Neural cell (in vitro differentiated cells): ENCODE results near the gene CBLB. TPM values are rescaled to one million over a fixed set of nuclear protein-coding genes. Genes with fewer than 3 reads are reported as not detected.

Experiments used
- H2AFZ ChIP-seq: fragments of 200-600, 300-800 bp; sonication (generic), shearing (Covaris generic); 2 replicates; pipeline ENCODE4 v1.6.0; 2014; ENCODE audit warnings: low read depth, mild to moderate bottlenecking, antibody characterized with exemption, low read length, moderate library complexity
- H3F3A ChIP-seq: fragments of 200-600 bp; shearing (Covaris generic); 2 replicates; pipeline ENCODE4 v1.6.1; 2016; ENCODE audit warnings: mild to moderate bottlenecking, moderate library complexity, mixed read lengths, antibody characterized with exemption, low read length; ENCODE audit not compliant: insufficient read depth, poor library complexity, severe bottlenecking
- H3K27ac ChIP-seq: fragments of 200-600, 300-800 bp; sonication (generic), shearing (Covaris generic); 2 replicates; pipeline ENCODE4 v1.5.1; 2014; ENCODE audit warnings: mild to moderate bottlenecking, low read length, moderate library complexity
- H3K27me3 ChIP-seq: fragments of 300-800, 200-600 bp; sonication (generic), shearing (Covaris generic); 2 replicates; pipeline ENCODE4 v1.6.0; 2014; ENCODE audit warnings: mild to moderate bottlenecking, low read depth, low read length, moderate library complexity; ENCODE audit not compliant: insufficient read depth
- H3K36me3 ChIP-seq: fragments of 300-800, 200-600 bp; sonication (generic), shearing (Covaris generic); 2 replicates; pipeline ENCODE4 v1.5.1; 2014; ENCODE audit warnings: mild to moderate bottlenecking, antibody characterized with exemption, low read length, moderate library complexity; ENCODE audit not compliant: insufficient read depth
- H3K4me2 ChIP-seq: fragments of 300-800, 200-600 bp; sonication (generic), shearing (Covaris generic); 2 replicates; pipeline ENCODE4 v1.6.0; 2014; ENCODE audit warnings: mild to moderate bottlenecking, low read length
- H3K4me3 ChIP-seq: fragments of 300-800, 200-600 bp; sonication (generic), shearing (Covaris generic); 2 replicates; pipeline ENCODE4 v1.5.1; 2014; ENCODE audit warnings: mild to moderate bottlenecking, low read length, moderate library complexity
- H3K79me2 ChIP-seq: fragments of 200-600 bp; shearing (Covaris generic); replicated peaks from 2 replicates; pipeline ENCODE4 v1.6.0; 2014; ENCODE audit warnings: mild to moderate bottlenecking, low read length, moderate library complexity; ENCODE audit not compliant: insufficient read depth
- H3K9ac ChIP-seq: fragments of 300-800, 200-600 bp; sonication (generic), shearing (Covaris generic); 2 replicates; pipeline ENCODE4 v1.6.1; 2016; ENCODE audit warnings: mild to moderate bottlenecking, low read length, mixed read lengths
- H3K9me2 ChIP-seq: fragments of 200-600 bp; shearing (Covaris generic); 2 replicates; pipeline ENCODE4 v1.6.1; 2016; ENCODE audit warnings: mild to moderate bottlenecking, low read length, mixed read lengths; ENCODE audit not compliant: insufficient read depth
- H3K9me3 ChIP-seq: fragments of 200-600, 300-800 bp; sonication (generic), shearing (Covaris generic); 2 replicates; pipeline ENCODE4 v1.6.1; 2016; ENCODE audit warnings: mild to moderate bottlenecking, mixed run types, low read length, moderate library complexity, mixed read lengths
- H4K20me1 ChIP-seq: fragments of 200-600 bp; shearing (Covaris generic); 2 replicates; pipeline ENCODE4 v1.6.1; 2016; ENCODE audit warnings: mild to moderate bottlenecking, mixed run types; ENCODE audit not compliant: insufficient read depth
- CTCF ChIP-seq: fragments of 450-650 bp; IDR thresholded peaks from 2 replicates; pipeline ENCODE4 v1.5.1; 2014; ENCODE audit warnings: antibody characterized with exemption, mild to moderate bottlenecking, moderate library complexity; ENCODE audit not compliant: poor library complexity, severe bottlenecking
- EP300 ChIP-seq: fragments of 450-650 bp; conservative IDR thresholded peaks from 2 replicates; pipeline ENCODE4 v1.6.1; 2014; ENCODE audit warnings: antibody characterized with exemption, mild to moderate bottlenecking, moderate library complexity; ENCODE audit not compliant: poor library complexity, severe bottlenecking
- EZH2 ChIP-seq: fragments of 200-600, 300-800 bp; shearing (Covaris generic), sonication (generic); IDR thresholded peaks from 2 replicates; pipeline ENCODE4 v1.6.1; 2014; ENCODE audit warnings: antibody characterized with exemption, low read length, borderline replicate concordance, mild to moderate bottlenecking; ENCODE audit not compliant: insufficient read depth, poor library complexity, severe bottlenecking
- MXI1 ChIP-seq: fragments of 450-650 bp; conservative IDR thresholded peaks from 2 replicates; pipeline ENCODE4 v1.6.1; 2014; ENCODE audit warnings: antibody characterized with exemption, mild to moderate bottlenecking; ENCODE audit not compliant: poor library complexity, severe bottlenecking
- POLR2AphosphoS5 ChIP-seq: IDR thresholded peaks from 2 replicates; pipeline ENCODE4 v1.6.1; 2012
- RAD21 ChIP-seq: fragments of 450-650 bp; conservative IDR thresholded peaks from 2 replicates; pipeline ENCODE4 v1.6.1; 2014; ENCODE audit warnings: antibody characterized with exemption, mild to moderate bottlenecking, moderate library complexity
- REST ChIP-seq: IDR thresholded peaks from 2 replicates; pipeline ENCODE4 v1.6.1; 2012; ENCODE audit warnings: borderline replicate concordance
- SMC3 ChIP-seq: fragments of 450-650 bp; conservative IDR thresholded peaks from 2 replicates; pipeline ENCODE4 v1.6.1; 2014; ENCODE audit warnings: antibody characterized with exemption, mild to moderate bottlenecking, moderate library complexity; ENCODE audit not compliant: poor library complexity
- TAF1 ChIP-seq: IDR thresholded peaks from 2 replicates; pipeline ENCODE4 v1.6.1; 2012; ENCODE audit warnings: low read depth
- polyA plus RNA-seq: library from polyadenylated mRNA; depleted of rRNA; stranded (reverse); fragments of >200 nt; gene quantifications from 2 replicates; pipeline ENCODE4 v1.2.3, GENCODE V29; 2014

Gene CBLB
- polyA plus RNA-seq, 1 donor from 2014 or later: 36.4 TPM

- Histone ChIP-seq H2AFZ (no peak overlapping the region), H3K9me2 (no peaks in the 10 kb centered on the region), H3K36me3 (no peaks in the 10 kb centered on the region), H3K79me2 (no peaks in the 10 kb centered on the region), H4K20me1 (no peaks in the 10 kb centered on the region), H3K27me3 (no peaks in the 10 kb centered on the region), H3K4me2 (no peak overlapping the region), H3K4me3 (no peak overlapping the region), H3K9ac (no peak overlapping the region), H3F3A (peaks cover 4% of the 10 kb centered on the region), H3K27ac (no peak overlapping the region), H3K9me3 (no peaks in the 10 kb centered on the region)
- TF ChIP-seq EP300 (no peak), TAF1 (no peak), POLR2AphosphoS5 (no peak), SMC3 (no peak), RAD21 (no peak), CTCF (no peak), MXI1 (no peak), EZH2 (no peak), REST (no peak)
These were observed 149.0 kb downstream of the CBLB start for GRCh38 chr3:105719791-105720190.

- no peaks in the 10 kb centered on the region for H3F3A ChIP-seq
- H3K4me3 ChIP-seq: no peak overlapping the region
- H3K79me2 ChIP-seq: no peaks in the 10 kb centered on the region
- TF ChIP-seq TAF1 (no peak), RAD21 (no peak), MXI1 (no peak), REST (no peak), SMC3 (no peak), CTCF (no peak), EZH2 (no peak), EP300 (peak; percentile 26), POLR2AphosphoS5 (no peak)
- no peak overlapping the region for H3K4me2 ChIP-seq
- H3K9ac ChIP-seq: no peak overlapping the region
- H3K27ac ChIP-seq: peak overlapping the region; percentile 34
- H2AFZ ChIP-seq: no peak overlapping the region
- H4K20me1 ChIP-seq: no peaks in the 10 kb centered on the region
- no peaks in the 10 kb centered on the region for H3K9me3 ChIP-seq
- no peaks in the 10 kb centered on the region for H3K27me3 ChIP-seq
- H3K36me3 ChIP-seq: peaks cover 3% of the 10 kb centered on the region
- no peaks in the 10 kb centered on the region for H3K9me2 ChIP-seq
These were observed 153.4 kb downstream of the CBLB start for GRCh38 chr3:105715372-105715771.
